Erythroblast (primary cell): ENCODE results near the gene KRTAP4-6.

Experiments
- GATA1 ChIP-seq: IDR thresholded peaks from 2 replicates; pipeline ENCODE4 v1.6.1; 2011; ENCODE audit warnings: low read depth, mild to moderate bottlenecking, control low read depth, low read length, moderate library complexity
- POLR2A ChIP-seq: IDR thresholded peaks from 2 replicates; pipeline ENCODE4 v1.6.1; 2011; ENCODE audit warnings: mild to moderate bottlenecking, low read length

- TF ChIP-seq POLR2A (no peak), GATA1 (no peak)
Observed at GRCh38 chr17:41118721-41119120, 21.6 kb downstream of the KRTAP4-6 start.
